Measurements from ENCODE around the gene CST9. TPM values are rescaled to one million over a fixed set of nuclear protein-coding genes. Genes with fewer than 3 reads are reported as not detected.

Gene CST9
- total and polyA plus RNA-seq, 2 of the 13 experiments (the other 11 are each of a cell fraction or from before 2014, with no cell fraction given), result 0.07 TPM; not detected in 1

- TF ChIP-seq, protein P1, sequence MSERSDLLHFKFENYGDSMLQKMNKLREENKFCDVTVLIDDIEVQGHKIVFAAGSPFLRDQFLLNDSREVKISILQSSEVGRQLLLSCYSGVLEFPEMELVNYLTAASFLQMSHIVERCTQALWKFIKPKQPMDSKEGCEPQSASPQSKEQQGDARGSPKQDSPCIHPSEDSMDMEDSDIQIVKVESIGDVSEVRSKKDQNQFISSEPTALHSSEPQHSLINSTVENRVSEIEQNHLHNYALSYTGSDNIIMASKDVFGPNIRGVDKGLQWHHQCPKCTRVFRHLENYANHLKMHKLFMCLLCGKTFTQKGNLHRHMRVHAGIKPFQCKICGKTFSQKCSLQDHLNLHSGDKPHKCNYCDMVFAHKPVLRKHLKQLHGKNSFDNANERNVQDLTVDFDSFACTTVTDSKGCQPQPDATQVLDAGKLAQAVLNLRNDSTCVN (CRISPR knock-in tag; IDR thresholded peaks at IDR 0.05; ENCODE audit: borderline replicate concordance), result peak; percentile 97
- TF ChIP-seq, protein P2, sequence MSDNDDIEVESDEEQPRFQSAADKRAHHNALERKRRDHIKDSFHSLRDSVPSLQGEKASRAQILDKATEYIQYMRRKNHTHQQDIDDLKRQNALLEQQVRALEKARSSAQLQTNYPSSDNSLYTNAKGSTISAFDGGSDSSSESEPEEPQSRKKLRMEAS (IDR thresholded peaks at IDR 0.05), result 0 out of 2 replicates have a peak, but pooled peaks have one; percentile 29
- TF ChIP-seq, protein P3, sequence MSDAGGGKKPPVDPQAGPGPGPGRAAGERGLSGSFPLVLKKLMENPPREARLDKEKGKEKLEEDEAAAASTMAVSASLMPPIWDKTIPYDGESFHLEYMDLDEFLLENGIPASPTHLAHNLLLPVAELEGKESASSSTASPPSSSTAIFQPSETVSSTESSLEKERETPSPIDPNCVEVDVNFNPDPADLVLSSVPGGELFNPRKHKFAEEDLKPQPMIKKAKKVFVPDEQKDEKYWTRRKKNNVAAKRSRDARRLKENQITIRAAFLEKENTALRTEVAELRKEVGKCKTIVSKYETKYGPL (CRISPR knock-in tag; IDR thresholded peaks at IDR 0.05), result no peak
- TF ChIP-seq ELF3 (CRISPR knock-in tag; IDR thresholded peaks at IDR 0.05) (no peak), ZNF674 (CRISPR knock-in tag; IDR thresholded peaks at IDR 0.05; ENCODE audit: low read depth) (no peak), ZBTB33 (CRISPR knock-in tag; IDR thresholded peaks at IDR 0.05) (no peak), HMG20A (CRISPR knock-in tag; IDR thresholded peaks at IDR 0.05; ENCODE audit: borderline replicate concordance) (peak; percentile 41; the same call in 1 of the 2 replicates), ZNF281 (CRISPR knock-in tag; IDR thresholded peaks at IDR 0.05; ENCODE audit: borderline replicate concordance) (no peak), ZNF644 (CRISPR knock-in tag; IDR thresholded peaks at IDR 0.05; ENCODE audit: low read depth) (no peak), MED8 (CRISPR knock-in tag; IDR thresholded peaks at IDR 0.05; ENCODE audit: insufficient replicate concordance) (peak; percentile 7), RFXANK (CRISPR knock-in tag; IDR thresholded peaks at IDR 0.05) (no peak), FOSL2 (CRISPR knock-in tag; IDR thresholded peaks at IDR 0.05) (peak; percentile 46; the same call in 1 of the 2 replicates), MEIS1 (CRISPR knock-in tag; IDR thresholded peaks at IDR 0.05; ENCODE audit: borderline replicate concordance) (peak; percentile 58; the same call in 1 of the 2 replicates), ZNF432 (CRISPR knock-in tag; IDR thresholded peaks at IDR 0.05; ENCODE audit: borderline replicate concordance) (no peak), ARNT2 (CRISPR knock-in tag; IDR thresholded peaks at IDR 0.05; ENCODE audit: low read depth) (peak; percentile 66; the same call in 1 of the 2 replicates), FOXP1 (IDR thresholded peaks at IDR 0.05) (no peak), FOXP1 (CRISPR knock-in tag; IDR thresholded peaks at IDR 0.05) (0 out of 2 replicates have a peak, but pooled peaks have one; percentile 4), HDAC2 (CRISPR knock-in tag; IDR thresholded peaks at IDR 0.05) (0 out of 2 replicates have a peak, but pooled peaks have one; percentile 10), ZFP62 (CRISPR knock-in tag; IDR thresholded peaks at IDR 0.05) (no peak), ZNF552 (CRISPR knock-in tag; IDR thresholded peaks at IDR 0.05; ENCODE audit: borderline replicate concordance) (no peak), ZNF274 (CRISPR knock-in tag; IDR thresholded peaks at IDR 0.05) (no peak)
- TF ChIP-seq, protein P4, sequence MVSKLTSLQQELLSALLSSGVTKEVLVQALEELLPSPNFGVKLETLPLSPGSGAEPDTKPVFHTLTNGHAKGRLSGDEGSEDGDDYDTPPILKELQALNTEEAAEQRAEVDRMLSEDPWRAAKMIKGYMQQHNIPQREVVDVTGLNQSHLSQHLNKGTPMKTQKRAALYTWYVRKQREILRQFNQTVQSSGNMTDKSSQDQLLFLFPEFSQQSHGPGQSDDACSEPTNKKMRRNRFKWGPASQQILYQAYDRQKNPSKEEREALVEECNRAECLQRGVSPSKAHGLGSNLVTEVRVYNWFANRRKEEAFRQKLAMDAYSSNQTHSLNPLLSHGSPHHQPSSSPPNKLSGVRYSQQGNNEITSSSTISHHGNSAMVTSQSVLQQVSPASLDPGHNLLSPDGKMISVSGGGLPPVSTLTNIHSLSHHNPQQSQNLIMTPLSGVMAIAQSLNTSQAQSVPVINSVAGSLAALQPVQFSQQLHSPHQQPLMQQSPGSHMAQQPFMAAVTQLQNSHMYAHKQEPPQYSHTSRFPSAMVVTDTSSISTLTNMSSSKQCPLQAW (CRISPR knock-in tag; IDR thresholded peaks at IDR 0.05), result no peak
Measured at GRCh38 chr20:23641936-23642751, 36.4 kb upstream of the CST9 start (continued).

Data from HepG2 (cell line).